Neural cell (in vitro differentiated cells): Measurements from ENCODE around the gene DNAH8.

ENCODE experiments used
- CTCF ChIP-seq: fragments of 450-650 bp; IDR thresholded peaks from 2 replicates; pipeline ENCODE4 v1.5.1; 2014; ENCODE audit warnings: antibody characterized with exemption, mild to moderate bottlenecking, moderate library complexity; ENCODE audit not compliant: poor library complexity, severe bottlenecking
- EP300 ChIP-seq: fragments of 450-650 bp; conservative IDR thresholded peaks from 2 replicates; pipeline ENCODE4 v1.6.1; 2014; ENCODE audit warnings: antibody characterized with exemption, mild to moderate bottlenecking, moderate library complexity; ENCODE audit not compliant: poor library complexity, severe bottlenecking
- EZH2 ChIP-seq: fragments of 200-600, 300-800 bp; shearing (Covaris generic), sonication (generic); IDR thresholded peaks from 2 replicates; pipeline ENCODE4 v1.6.1; 2014; ENCODE audit warnings: antibody characterized with exemption, low read length, borderline replicate concordance, mild to moderate bottlenecking; ENCODE audit not compliant: insufficient read depth, poor library complexity, severe bottlenecking
- MXI1 ChIP-seq: fragments of 450-650 bp; conservative IDR thresholded peaks from 2 replicates; pipeline ENCODE4 v1.6.1; 2014; ENCODE audit warnings: antibody characterized with exemption, mild to moderate bottlenecking; ENCODE audit not compliant: poor library complexity, severe bottlenecking
- POLR2AphosphoS5 ChIP-seq: IDR thresholded peaks from 2 replicates; pipeline ENCODE4 v1.6.1; 2012
- RAD21 ChIP-seq: fragments of 450-650 bp; conservative IDR thresholded peaks from 2 replicates; pipeline ENCODE4 v1.6.1; 2014; ENCODE audit warnings: antibody characterized with exemption, mild to moderate bottlenecking, moderate library complexity
- SMC3 ChIP-seq: fragments of 450-650 bp; conservative IDR thresholded peaks from 2 replicates; pipeline ENCODE4 v1.6.1; 2014; ENCODE audit warnings: antibody characterized with exemption, mild to moderate bottlenecking, moderate library complexity; ENCODE audit not compliant: poor library complexity
- TF ChIP-seq, protein P1 (sequence below): IDR thresholded peaks from 2 replicates; pipeline ENCODE4 v1.6.1; 2012; ENCODE audit warnings: borderline replicate concordance

- TF ChIP-seq EZH2 (no peak), SMC3 (no peak), CTCF (no peak), MXI1 (no peak), RAD21 (no peak), POLR2AphosphoS5 (no peak), EP300 (no peak)
- TF ChIP-seq, protein P1, sequence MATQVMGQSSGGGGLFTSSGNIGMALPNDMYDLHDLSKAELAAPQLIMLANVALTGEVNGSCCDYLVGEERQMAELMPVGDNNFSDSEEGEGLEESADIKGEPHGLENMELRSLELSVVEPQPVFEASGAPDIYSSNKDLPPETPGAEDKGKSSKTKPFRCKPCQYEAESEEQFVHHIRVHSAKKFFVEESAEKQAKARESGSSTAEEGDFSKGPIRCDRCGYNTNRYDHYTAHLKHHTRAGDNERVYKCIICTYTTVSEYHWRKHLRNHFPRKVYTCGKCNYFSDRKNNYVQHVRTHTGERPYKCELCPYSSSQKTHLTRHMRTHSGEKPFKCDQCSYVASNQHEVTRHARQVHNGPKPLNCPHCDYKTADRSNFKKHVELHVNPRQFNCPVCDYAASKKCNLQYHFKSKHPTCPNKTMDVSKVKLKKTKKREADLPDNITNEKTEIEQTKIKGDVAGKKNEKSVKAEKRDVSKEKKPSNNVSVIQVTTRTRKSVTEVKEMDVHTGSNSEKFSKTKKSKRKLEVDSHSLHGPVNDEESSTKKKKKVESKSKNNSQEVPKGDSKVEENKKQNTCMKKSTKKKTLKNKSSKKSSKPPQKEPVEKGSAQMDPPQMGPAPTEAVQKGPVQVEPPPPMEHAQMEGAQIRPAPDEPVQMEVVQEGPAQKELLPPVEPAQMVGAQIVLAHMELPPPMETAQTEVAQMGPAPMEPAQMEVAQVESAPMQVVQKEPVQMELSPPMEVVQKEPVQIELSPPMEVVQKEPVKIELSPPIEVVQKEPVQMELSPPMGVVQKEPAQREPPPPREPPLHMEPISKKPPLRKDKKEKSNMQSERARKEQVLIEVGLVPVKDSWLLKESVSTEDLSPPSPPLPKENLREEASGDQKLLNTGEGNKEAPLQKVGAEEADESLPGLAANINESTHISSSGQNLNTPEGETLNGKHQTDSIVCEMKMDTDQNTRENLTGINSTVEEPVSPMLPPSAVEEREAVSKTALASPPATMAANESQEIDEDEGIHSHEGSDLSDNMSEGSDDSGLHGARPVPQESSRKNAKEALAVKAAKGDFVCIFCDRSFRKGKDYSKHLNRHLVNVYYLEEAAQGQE = no peak
Measured at GRCh38 chr6:39072830-39073229, 357.7 kb downstream of the DNAH8 start.
